Activated CD8-positive, alpha-beta memory T cell treated with anti-CD3 and anti-CD28 coated beads, Interleukin-2, amount 50 U/mL, for 48 hours (primary cell): ENCODE data around the gene ZNF385C.

ENCODE experiments used
- DNase-seq: peaks from one replicate; pipeline ENCODE4 v3.0.0-alpha.2; 2020

Gene ZNF385C

GRCh38 chr17:41982026-41982760 is 116.1 kb downstream of the ZNF385C start:
- DNase-seq = no peak

DNA sequence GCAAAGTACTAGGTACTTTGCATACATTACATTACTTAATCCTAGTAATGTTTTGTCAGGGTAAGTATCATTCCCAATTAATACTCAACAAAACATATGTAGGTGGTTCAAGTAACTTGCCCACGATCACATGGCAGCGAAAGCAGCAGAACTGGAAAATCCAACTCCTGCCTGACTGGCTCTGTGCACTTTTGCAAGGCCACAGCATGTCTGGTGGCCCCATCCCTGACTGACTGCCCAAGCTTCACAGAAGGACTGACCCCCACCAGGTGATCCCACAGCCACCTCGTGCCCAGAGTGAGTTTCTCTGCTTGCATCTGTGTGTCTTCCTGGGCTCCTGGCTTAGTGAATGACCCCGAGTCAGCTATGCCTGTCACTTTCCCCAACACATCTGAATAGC is 120.3 kb downstream of the ZNF385C start:
- DNase-seq = no peak

DNA sequence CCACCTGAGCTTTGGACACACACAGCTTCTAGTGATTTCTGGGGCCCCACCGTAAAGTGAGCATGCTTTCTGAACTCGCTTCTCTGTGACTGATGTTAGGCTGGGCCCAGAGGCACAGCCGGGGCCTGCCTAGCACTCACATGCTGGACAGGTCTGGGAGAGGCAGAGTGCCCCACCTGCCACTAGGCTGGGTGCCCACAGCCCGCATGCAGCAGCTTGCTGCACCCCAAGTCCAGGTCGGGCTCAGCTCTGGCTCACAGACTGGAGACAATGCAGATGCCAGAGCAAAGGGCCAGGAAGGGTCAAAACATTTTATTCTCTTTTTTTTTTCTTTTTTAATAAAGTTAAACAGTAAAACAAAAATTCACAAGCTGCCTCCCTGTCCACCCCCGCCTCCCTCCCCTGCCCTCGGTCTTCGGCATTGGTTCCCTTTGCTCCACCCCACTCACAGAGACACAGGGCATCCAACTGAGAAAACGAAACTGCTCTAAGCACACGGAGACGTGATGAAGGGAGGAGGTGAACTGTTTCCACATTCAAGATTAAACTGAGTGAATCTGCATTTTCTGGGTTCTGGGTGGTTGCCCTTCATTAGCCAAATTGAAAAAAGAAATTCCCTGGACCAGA is 122.0 kb downstream of the ZNF385C start:
- DNase-seq = no peak
